OCI-LY3 (cell line): ENCODE measurements around the gene EFNA2.

Experiments
- H2AFZ ChIP-seq: fragments of 200-600, 300-600 bp; shearing (Covaris generic); 2 replicates; pipeline ENCODE4 v1.6.0; 2014; ENCODE audit warnings: antibody characterized with exemption, low read depth, low read length
- H3K27ac ChIP-seq: fragments of 200-600, 300-600 bp; sonication (generic); 2 replicates; pipeline ENCODE4 v1.5.1; 2014; ENCODE audit warnings: mild to moderate bottlenecking, low read length, moderate library complexity, mixed read lengths
- H3K27me3 ChIP-seq: fragments of 200-600, 300-600 bp; sonication (generic); 2 replicates; pipeline ENCODE4 v1.6.1; 2014; ENCODE audit warnings: low read depth, low read length, mixed read lengths
- H3K36me3 ChIP-seq: fragments of 200-600, 300-600 bp; sonication (generic); replicated peaks from 2 replicates; pipeline ENCODE3; 2014; ENCODE audit warnings: low read depth, low read length, mixed read lengths
- H3K4me1 ChIP-seq: fragments of 300-600, 200-600 bp; sonication (generic); 2 replicates; pipeline ENCODE4 v1.6.1; 2014; ENCODE audit warnings: low read length, mixed read lengths
- H3K4me2 ChIP-seq: fragments of 200-600, 300-600 bp; sonication (generic); 2 replicates; pipeline ENCODE4 v1.6.1; 2014; ENCODE audit warnings: low read length, mixed read lengths
- H3K4me3 ChIP-seq: fragments of 300-600, 200-600 bp; sonication (generic); 2 replicates; pipeline ENCODE4 v1.5.1; 2014; ENCODE audit warnings: antibody characterized with exemption, mild to moderate bottlenecking, low read length, moderate library complexity
- H3K79me2 ChIP-seq: fragments of 300-600, 200-600 bp; shearing (Covaris generic); 2 replicates; pipeline ENCODE4 v1.6.1; 2014; ENCODE audit warnings: mild to moderate bottlenecking, low read length, mixed read lengths
- H3K9ac ChIP-seq: fragments of 300-600, 200-600 bp; shearing (Covaris generic); 2 replicates; pipeline ENCODE4 v1.6.0; 2014; ENCODE audit warnings: mild to moderate bottlenecking, low read length, moderate library complexity
- H3K9me3 ChIP-seq: fragments of 200-600, 300-600 bp; shearing (Covaris generic); 2 replicates; pipeline ENCODE4 v1.6.1; 2014; ENCODE audit warnings: low read length, mixed read lengths; ENCODE audit not compliant: insufficient read depth
- H4K20me1 ChIP-seq: fragments of 200-600, 300-600 bp; sonication (generic); 2 replicates; pipeline ENCODE4 v1.6.1; 2016; ENCODE audit warnings: low read length, mixed read lengths; ENCODE audit not compliant: insufficient read depth
- EZH2phosphoT487 ChIP-seq: fragments of 200-600 bp; shearing (Covaris generic); IDR thresholded peaks from 2 replicates; pipeline ENCODE4 v1.6.1; 2018; ENCODE audit warnings: antibody characterized with exemption, mixed run types, low read depth
- TF ChIP-seq, protein P1 (sequence below): fragments of 200-600, 300-600 bp; sonication (generic); IDR thresholded peaks from 2 replicates; pipeline ENCODE4 v1.5.1; 2014; ENCODE audit warnings: antibody characterized with exemption, low read length, low read depth

The EFNA2 gene

DNA sequence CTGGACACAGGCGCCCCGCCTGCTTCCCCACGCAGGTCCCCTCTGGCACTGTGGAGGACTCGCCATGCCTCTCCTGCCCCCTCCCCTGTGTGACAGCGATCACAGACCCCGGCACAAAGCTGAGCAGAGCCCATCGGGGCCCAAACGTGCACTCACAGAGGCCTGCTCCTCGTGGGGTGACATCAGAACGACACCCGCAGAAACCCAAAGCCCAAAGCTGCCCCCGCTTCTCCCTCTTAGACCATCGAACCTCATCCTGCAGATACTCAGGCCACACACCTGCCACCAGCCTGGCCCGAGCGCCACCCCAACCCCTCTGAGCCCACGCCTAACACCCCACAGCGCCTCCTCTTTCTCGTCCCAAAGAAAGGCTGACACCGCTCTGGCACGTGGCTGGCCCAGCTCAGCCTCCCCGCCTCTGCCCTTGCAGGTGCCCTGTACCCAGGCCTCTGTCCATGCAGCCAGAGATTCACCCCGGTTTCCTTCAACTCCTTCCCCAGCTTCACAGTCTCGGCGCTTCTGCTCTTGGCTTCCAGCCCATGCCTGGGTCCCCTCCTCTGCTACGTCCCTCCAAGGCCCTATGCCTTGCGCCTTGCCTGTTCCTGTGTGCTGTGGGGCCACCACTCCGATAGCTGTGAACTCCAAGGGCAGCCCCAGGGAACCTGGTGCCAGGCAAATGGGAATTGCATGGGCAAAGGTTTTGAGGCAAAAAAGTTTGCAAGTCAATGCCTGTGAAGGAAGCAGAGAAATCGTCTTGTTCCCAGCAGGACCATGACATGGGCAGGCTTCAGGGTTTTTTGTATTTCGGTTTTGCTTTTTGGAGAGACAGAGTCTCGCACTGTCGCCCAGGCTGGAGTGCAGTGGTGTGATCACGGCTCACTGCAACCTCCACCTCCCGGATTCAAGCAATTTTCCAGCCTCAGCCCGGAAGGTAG is 47.0 kb upstream of the EFNA2 start:
- Histone ChIP-seq H3K27ac (no peak overlapping the region), H3K4me1 (peaks cover 21% of the 10 kb centered on the region), H3K4me3 (peak overlapping the region; percentile 80), H3K9ac (peak overlapping the region; percentile 48), H3K79me2 (peaks cover 10% of the 10 kb centered on the region), H4K20me1 (no peaks in the 10 kb centered on the region), H3K36me3 (peaks cover under 1% of the 10 kb centered on the region), H3K9me3 (no peaks in the 10 kb centered on the region), H3K4me2 (peak overlapping the region; percentile 80), H3K27me3 (no peaks in the 10 kb centered on the region), H2AFZ (peak overlapping the region; percentile 61; the same call in 1 of the 2 replicates)
- TF ChIP-seq, protein P1, sequence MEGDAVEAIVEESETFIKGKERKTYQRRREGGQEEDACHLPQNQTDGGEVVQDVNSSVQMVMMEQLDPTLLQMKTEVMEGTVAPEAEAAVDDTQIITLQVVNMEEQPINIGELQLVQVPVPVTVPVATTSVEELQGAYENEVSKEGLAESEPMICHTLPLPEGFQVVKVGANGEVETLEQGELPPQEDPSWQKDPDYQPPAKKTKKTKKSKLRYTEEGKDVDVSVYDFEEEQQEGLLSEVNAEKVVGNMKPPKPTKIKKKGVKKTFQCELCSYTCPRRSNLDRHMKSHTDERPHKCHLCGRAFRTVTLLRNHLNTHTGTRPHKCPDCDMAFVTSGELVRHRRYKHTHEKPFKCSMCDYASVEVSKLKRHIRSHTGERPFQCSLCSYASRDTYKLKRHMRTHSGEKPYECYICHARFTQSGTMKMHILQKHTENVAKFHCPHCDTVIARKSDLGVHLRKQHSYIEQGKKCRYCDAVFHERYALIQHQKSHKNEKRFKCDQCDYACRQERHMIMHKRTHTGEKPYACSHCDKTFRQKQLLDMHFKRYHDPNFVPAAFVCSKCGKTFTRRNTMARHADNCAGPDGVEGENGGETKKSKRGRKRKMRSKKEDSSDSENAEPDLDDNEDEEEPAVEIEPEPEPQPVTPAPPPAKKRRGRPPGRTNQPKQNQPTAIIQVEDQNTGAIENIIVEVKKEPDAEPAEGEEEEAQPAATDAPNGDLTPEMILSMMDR: no peak
- TF ChIP-seq EZH2phosphoT487: no peak

DNA sequence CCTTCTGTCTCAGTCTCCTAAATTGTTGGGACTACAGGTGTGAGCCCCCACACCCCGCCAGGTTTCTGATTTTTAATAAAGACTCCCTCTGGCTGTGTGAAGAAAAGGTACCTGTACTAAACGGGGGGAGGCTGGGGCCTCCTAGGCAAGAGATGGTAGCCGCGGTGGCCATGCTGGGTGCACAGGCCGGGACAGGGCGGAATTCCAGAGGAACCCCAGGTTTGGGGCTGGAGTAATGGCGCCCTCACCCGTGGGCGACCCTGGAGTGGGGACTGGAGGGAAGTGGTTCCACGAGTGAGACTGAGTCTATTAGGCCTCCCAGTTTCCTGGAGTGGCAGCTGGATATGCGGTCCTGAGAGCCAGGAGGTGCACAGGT is 46.3 kb upstream of the EFNA2 start:
- H3K4me1 ChIP-seq: peaks cover 23% of the 10 kb centered on the region
- TF ChIP-seq EZH2phosphoT487: no peak
- TF ChIP-seq, protein P1: no peak
- no peaks in the 10 kb centered on the region for H4K20me1 ChIP-seq
- peaks cover 10% of the 10 kb centered on the region for H3K79me2 ChIP-seq
- H3K4me3 ChIP-seq: peak overlapping the region; percentile 77
- no peaks in the 10 kb centered on the region for H3K9me3 ChIP-seq
- peak overlapping the region; percentile 63; the same call in 1 of the 2 replicates for H3K9ac ChIP-seq
- no peaks in the 10 kb centered on the region for H3K27me3 ChIP-seq
- no peak overlapping the region for H3K27ac ChIP-seq
- peak overlapping the region; percentile 76 for H3K4me2 ChIP-seq
- H2AFZ ChIP-seq: no peak overlapping the region
- H3K36me3 ChIP-seq: peaks cover 6% of the 10 kb centered on the region

- Histone ChIP-seq H3K9me3 (no peaks in the 10 kb centered on the region), H3K36me3 (peaks cover 6% of the 10 kb centered on the region), H3K9ac (peak overlapping the region; percentile 63), H3K79me2 (peaks cover 10% of the 10 kb centered on the region), H4K20me1 (no peaks in the 10 kb centered on the region), H3K4me2 (peak overlapping the region; percentile 76), H3K27me3 (no peaks in the 10 kb centered on the region), H3K4me1 (peaks cover 30% of the 10 kb centered on the region), H3K4me3 (peak overlapping the region; percentile 90), H3K27ac (no peak overlapping the region), H2AFZ (peak overlapping the region; percentile 2; the same call in 1 of the 2 replicates)
- TF ChIP-seq, protein P1: peak; percentile 75
- TF ChIP-seq EZH2phosphoT487: no peak
Observed at GRCh38 chr19:1239796-1240737, 45.6 kb upstream of the EFNA2 start.

DNA sequence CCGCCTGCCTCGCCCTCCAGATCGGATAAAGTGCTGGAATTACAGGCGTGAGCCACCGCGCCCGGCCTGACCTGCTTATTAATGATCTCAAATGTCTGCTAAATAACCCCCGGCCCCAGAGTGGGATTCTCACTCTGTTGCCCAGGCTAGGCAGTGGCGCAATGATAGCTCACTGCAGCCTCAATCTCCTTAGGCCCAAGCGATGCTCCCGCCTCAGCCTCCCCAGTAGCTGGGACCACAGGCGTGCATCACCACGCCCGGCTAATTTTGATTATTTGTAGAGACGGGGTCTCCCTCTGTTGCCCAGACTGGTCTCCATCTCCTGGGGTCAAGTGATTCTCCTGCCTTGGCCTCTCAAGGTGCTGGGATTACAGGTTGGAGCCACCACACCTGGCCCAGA is 44.7 kb upstream of the EFNA2 start:
- Histone ChIP-seq H4K20me1 (no peaks in the 10 kb centered on the region), H3K9me3 (no peaks in the 10 kb centered on the region), H2AFZ (peak overlapping the region; percentile 74; the same call in 1 of the 2 replicates), H3K27ac (peak overlapping the region; percentile 17; the same call in 1 of the 2 replicates), H3K9ac (peak overlapping the region; percentile 52), H3K79me2 (peaks cover 10% of the 10 kb centered on the region), H3K4me3 (peak overlapping the region; percentile 90), H3K4me1 (peaks cover 31% of the 10 kb centered on the region), H3K4me2 (peak overlapping the region; percentile 75), H3K36me3 (peaks cover 6% of the 10 kb centered on the region), H3K27me3 (no peaks in the 10 kb centered on the region)
- TF ChIP-seq, protein P1: no peak
- no peak for TF ChIP-seq EZH2phosphoT487
